Endometrial microvascular endothelial cells (primary cell): ENCODE results near the gene DCDC2. TPM values are rescaled to one million over a fixed set of nuclear protein-coding genes. Genes with fewer than 3 reads are reported as not detected.
"Not testable (repeated sequence)": the region's sequence is repeated elsewhere in the genome, so short reads cannot be mapped to it uniquely, and the experiment has no call there.

Experiments used
- in situ Hi-C: cut with HindIII; loops from 2 replicates; pipeline ENCODE4 v1.10.0; 2017; ENCODE audit warnings: low sequenced_read_pairs, low pct_unique_long_range_greater_than_20kb; ENCODE audit errors: inconsistent ontology term
- total RNA-seq: library from RNA; depleted of rRNA; stranded (reverse); fragments of >200 nt; gene quantifications from one replicate; pipeline ENCODE4 v1.2.3, GENCODE V29; 2015; ENCODE audit errors: inconsistent ontology term

Gene DCDC2
- total RNA-seq, 1 donor from 2014 or later: not detected

GRCh38 chr6:24382220-24382540 is 24.3 kb upstream of the DCDC2 start:
- in situ Hi-C loops: no loop called here

DNA sequence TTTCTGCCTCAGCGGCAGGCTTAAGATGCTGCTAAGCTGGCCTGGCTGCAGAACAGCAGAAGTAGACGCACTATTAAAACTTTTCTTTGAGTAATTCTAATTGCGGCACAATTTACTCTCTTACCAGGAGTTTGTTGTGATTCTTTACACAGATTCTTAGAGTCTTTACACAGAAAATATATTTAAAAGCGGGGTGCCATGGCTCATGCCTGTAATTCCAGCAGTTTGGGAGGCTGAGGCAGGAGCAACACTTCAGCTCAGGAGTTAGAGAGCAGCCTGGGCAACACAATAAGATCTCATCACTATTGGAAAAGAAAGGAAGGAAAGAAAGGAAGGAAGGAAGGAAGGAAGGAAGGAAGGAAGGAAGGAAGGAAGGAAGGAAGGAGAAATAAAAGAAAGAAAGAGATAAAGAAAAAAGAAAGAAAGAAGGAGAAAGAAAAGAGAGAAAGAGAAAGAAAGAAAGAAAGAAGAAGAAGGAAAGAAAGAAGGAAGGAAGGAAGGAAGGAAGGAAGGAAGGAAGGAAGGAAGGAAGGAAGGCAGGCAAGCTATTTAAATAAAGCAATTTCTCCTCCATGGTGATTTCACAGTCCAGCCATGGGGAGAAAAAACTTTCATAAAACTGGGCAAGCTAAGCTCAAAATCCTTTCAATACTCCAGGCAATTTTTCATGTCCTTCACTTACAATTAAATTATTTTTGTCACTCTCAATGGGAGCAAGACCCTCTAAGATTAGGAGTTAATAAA is 23.8 kb upstream of the DCDC2 start:
- in situ Hi-C loops: no loop called here

- in situ Hi-C loops: no loop called here
These were observed 20.7 kb upstream of the DCDC2 start for GRCh38 chr6:24378473-24379097.

DNA sequence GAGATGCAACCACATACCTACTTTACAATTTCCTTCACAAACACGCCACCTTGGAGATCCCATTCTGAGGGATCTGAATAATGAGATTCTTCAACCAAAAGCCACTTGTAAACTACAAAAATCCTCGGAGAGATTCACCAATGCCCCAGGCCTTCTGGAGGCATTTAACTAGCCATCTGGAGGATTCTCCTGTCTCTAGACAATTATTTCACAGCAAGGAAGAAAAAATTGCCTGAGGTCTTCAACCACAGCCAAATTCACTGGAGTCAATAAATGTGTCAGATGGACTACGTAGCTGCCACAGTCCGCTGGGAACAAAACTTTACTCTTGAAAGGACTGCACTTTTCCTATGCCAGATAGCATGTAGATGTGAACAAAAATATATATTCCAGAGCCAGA is 19.0 kb upstream of the DCDC2 start:
- in situ Hi-C loops: no loop called here

DNA sequence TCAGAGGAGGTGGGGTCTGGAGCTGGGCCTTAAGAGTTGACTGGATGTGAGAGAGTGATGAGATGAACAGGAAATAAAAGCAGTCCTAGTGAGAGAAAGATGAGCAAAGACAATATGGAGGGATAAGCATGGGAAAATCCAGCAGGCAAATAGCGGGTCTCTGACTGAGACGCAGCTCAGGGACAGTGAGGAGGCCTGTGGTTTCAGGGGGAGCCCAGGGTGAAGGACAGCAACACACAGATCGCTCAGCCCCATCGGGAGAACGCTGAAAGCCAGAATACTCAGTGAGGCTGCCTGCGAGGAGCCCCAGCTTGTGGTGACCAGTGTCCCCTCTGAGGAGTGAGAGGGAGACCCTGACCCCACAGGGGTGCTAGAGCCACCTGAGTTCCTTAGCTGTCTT is 16.8 kb upstream of the DCDC2 start:
- in situ Hi-C loops: no loop called here

DNA sequence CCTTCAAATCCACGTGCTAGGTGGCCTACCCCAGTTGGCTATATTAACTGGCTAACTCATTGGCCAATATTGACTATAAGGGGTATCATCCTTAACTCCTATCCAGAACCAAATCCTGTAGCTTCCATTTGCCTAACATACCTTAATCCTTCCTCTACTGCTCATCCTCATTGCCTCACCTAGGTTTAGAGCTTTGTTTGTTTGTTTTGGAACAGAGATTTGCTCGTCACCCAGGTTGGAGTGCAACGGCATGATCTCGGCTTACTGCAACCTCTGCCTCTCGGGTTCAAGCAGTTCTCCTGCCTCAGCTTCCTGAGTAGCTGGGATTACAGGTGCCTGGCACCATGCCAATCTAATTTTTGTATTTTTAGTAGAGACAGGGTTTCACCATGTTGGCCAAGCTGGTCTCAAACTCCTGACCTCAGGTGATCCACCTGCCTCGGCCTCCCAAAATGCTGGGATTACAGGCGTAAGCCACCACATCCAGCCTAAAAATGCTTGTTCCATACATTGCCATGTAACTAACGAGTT is 7.3 kb upstream of the DCDC2 start:
- in situ Hi-C loops: not testable (repeated sequence)

- in situ Hi-C loops: not testable (repeated sequence)
These were observed 4.5 kb upstream of the DCDC2 start for GRCh38 chr6:24362363-24362762.

DNA sequence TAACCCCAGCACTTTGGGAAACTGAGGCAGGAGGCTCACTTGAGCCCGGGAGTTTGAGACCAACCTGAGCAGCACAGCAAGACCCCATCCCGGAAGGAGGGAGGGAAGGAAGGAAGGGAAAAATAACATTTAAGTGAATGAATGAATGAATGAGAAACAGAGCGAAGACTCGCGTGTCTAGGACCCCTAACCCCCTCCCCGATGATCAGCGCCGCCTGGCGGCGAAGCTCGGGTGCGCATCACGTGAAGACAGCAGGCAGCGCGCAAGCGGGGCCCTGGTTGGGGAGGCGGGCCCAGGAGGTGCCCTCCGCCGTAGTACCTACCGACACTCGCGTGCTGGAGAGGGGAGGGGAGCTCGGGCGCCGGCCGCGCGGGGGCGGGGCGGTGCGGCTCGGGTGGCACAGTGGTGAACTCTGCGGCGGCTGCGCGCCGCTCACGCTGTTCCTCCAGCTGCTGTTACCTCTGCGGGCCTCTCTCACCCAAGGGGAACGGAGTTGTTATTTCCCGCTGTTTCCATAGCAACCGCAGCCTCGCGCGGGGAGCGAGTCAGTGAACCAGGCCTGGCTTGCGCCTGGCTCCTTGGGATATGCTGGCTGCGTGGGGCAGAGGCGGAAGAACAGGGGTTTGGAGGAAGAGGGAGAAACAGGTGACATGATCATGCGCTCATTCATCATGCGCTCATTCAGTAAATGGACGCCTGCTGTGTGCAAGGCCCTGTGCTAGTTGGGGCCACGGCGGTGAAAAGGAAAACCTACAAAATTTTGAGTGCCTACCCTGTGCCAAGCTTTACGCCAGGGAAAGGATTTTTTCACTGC is 2.0 kb upstream of the DCDC2 start:
- in situ Hi-C loops: no loop called here

DNA sequence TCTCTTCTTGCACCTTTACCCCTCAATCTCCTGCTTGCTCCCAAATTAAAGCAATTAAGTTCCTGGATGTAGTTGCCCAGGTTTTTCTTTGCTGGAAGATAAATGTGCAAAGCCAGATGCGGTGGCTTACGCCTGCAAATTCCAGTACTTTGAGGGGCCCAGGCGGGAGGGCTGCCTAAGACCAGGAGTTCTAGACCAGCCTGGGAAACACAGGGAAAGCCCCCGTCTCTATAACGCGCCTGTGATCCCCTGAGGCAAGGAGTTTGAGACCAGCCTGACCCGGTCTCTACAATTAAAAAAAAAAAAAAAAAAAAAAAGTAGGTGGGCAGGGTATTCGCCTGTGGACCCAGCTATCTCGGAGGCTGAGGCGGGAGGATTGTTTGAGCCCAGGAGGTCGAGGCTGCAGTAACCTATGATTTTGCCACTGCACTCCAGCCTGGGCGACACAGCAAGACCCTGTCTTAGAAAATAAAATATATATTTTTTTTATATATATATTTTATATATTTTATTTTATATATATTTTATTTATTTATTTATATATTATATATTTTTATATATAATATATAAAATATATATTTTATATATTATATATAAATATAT is 461 bp upstream of the DCDC2 start:
- in situ Hi-C loops: no loop called here

DNA sequence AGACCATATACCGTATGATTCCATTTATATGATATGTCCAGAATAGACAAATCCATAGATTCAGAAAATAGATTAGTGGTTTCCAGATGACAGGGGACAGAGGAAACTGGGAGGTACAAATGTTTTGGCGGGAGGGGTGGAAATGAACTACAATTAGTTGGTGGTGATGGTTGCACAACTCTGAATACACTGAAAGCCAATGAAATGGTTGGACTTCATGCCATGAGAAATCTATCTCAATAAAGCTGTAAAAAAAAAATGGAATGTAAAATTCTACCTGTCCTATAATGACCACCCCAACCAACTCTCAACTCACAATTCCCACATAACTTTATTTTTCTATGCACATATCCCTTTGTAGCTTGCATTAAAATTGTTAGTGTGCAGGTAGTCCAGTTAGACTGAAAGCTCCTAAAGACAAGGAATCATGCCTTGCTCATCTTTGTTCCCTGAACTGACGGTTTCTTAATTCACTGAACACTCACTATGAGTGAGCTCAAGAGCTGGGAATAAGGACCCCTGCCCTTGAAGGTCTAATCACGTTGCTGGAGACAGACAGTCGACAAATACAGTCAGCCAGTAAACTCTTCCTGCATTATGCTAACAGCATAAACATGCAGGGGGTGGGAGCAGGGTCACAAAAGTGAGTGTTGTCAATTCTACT is 1.4 kb downstream of the DCDC2 start:
- in situ Hi-C loops: no loop called here

DNA sequence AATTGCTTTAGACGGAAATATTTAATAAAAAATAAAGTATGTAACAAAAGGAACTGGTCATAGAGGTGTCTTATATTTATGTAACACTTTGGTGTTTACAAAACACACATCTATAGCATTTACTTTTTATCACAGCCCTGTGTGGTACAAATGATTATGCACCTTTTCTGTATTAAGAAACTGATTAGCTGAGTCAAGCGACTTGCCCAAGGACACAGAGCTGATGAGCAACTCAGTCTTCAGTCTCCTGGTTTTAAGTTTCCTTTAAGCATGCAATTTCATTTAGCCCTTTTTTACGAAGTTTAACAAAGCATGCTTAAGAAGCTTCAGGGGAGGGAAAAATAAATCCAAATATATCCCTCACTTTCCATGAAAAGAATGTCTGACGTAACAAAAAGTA is 2.5 kb downstream of the DCDC2 start:
- in situ Hi-C loops: no loop called here

DNA sequence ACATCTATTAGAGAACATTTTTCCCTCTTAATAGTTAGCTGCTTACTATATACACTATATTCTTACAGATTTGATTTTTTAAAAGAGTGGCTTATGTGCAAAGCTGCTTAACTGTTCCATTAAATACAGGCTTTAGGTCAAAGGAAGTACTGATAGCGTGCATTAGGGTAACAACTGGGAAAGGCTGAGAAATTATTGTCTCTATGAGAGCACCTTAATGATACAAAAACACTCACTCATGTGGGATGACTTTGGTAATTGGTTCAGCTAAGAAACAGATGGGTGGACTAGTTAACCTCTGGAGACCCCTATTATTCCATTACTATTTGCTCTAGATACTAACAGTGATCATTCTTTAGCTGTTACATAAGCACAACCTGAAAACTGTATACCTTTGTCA is 4.0 kb downstream of the DCDC2 start:
- in situ Hi-C loops: no loop called here

DNA sequence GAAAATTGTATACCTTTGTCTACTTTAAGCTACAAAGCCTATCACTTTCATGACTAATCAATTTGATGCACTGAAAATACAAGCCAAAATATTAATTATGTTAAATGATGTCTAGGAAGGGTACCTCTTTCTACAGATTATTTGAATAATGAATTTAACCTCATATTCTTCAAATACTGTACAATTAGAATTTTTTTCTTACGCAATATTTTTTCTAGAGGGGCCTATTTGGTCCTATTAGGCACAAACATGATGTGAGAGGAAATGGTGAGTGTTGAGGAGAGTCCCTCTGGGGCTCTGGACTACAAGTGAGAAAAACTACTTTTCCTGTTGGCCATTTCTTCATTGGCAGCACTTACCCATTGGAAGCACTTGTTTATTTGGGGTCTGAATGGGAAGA is 5.4 kb downstream of the DCDC2 start:
- in situ Hi-C loops: no loop called here

DNA sequence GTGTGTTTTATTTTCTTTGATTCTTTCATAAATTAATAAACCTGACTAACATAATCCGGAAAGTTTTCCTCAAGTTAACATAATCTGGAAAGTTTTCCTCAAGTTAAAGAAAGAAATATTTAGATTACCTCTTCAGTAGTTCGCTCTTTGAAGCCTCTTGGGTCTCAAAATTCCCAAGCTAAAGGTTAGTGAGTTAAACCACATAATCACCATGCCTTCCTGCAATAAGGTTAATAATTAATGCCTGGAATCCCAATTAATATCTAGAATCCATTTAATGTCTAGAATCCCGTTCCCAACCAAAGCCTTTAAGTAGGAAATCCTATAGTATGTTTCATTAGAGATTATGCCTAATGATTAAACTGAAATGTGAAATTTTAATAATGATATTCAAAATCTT is 12.9 kb downstream of the DCDC2 start:
- in situ Hi-C loops: no loop called here

DNA sequence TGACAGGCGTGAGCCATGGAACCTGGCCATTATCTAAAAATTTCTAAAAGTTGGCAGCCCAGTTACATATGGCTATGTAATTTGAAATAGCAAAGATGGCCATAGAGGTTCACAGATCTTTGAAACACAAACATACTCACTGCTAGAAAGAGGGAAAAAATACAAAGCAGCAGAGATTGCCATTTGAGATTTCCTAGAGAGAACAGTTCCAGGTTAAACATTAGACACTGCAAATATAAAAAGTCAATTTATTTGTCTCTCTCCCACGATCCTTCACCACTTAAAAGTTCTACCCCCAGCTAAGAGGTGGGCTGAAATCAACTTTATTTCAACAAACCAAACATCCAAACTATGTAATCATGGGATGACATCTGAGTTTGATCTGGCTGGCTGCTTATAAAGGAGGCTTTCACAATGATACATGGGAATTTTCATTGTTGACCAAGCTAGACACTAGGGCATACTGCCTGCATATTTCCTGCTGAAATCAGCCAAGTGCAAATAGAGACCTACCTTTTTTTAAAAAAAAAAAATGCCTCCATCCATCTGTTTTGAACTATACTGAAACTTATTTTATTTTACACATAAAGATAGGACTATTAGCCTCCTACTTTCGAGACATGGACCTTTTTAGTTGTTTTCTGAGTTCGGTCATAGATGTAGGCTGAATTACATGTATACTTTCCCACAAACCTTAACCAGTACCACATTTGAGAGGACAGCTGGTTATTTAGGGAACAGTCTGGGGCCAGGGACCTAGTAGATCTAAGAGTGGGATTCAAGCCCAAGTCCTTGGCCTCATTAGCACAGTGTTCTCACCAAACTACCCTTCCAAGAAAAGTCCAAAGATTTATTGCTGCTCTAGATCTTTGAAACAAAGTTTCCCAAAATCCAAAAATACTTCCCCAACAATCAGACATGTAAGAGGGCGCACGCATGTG is 16.6 kb downstream of the DCDC2 start:
- in situ Hi-C loops: no loop called here

- in situ Hi-C loops: no loop called here
These were observed 17.9 kb downstream of the DCDC2 start for GRCh38 chr6:24339932-24340331.

DNA sequence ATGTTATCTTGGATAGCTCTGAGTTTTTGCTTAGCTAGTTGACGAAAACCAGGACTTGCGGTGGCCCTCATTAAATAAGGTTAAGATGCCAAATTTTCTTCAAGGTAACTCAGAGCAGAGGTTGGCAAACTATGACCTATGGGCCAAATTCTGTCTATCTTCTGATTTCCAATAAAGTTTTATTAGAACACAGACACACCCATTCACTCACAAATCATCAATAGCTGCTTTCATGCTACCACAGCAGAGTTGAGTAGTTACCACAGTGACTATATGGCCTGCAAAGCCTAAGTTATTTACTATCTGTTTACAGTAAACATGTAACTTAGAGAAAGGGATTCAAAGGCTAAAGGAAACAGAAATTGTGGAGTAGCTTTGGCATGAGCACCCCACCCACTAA is 23.6 kb downstream of the DCDC2 start:
- in situ Hi-C loops: no loop called here

DNA sequence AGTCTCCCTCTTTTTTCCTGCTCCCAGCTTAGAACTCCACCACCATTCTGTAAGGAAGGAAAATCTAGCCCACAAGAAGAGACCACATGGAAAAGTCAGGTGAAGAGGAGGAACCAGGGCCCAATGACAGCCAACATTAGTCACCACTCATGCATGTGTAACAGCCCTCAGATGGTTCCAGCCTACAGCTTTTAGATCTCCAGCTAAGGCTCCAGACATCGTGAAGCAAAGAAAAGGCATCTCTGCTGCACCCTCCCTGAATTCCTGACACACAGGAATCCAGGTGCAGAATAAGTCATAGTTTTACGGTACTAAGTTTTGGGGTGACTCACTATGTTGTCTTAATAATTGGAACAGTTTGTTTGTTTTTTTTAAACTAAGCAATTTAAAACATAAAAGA is 25.5 kb downstream of the DCDC2 start:
- in situ Hi-C loops: no loop called here
